ENCODE data around the gene CHST14. TPM values are rescaled to one million over a fixed set of nuclear protein-coding genes. Genes with fewer than 3 reads are reported as not detected.

CHST14 gene
- total RNA-seq, 1 experiment from 2014 or later: 11.5 TPM

DNA sequence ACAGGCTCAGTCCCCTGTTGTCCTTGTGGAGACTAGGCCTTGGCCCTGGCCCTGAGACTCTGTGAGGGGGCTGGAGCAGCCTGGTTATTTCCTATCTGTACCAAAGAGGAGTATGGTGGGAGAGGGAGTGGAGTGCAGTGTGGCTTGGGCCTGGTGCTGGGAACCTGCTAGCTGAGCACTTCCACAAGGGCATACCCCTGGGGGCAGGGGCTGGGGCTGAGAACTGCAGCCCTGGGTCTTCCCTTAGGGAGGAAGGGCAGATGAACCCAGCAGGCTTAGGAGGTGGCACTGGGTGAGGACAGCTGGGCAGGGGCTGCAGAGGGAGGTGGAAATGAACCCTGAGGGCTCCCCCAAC is 3.5 kb upstream of the CHST14 start:
- Mint-ChIP-seq H3K4me3 (ENCODE audit: low read depth, unreplicated experiment) (no peak overlapping the region), H3K4me1 (ENCODE audit: low read depth, unreplicated experiment) (no peaks in the 10 kb centered on the region), H3K9me3 (ENCODE audit: low read depth, unreplicated experiment) (no peaks in the 10 kb centered on the region), H3K27me3 (ENCODE audit: unreplicated experiment) (no peaks in the 10 kb centered on the region), H3K27ac (ENCODE audit: unreplicated experiment) (no peak overlapping the region), H3K36me3 (ENCODE audit: insufficient read depth, unreplicated experiment) (peaks cover 5% of the 10 kb centered on the region)
- intact Hi-C loops (cut with micrococcal nuclease; ENCODE audit: unreplicated experiment): no loop called here
- DNase-seq: no peak
- CTCF ChIA-PET: no interaction called here
- no peak for TF ChIP-seq CTCF (IDR thresholded peaks at IDR 0.05; ENCODE audit: unreplicated experiment)
- BruUV-seq (replicated peaks): no TSS peak

GRCh38 chr15:40468898-40469331 is 1.9 kb upstream of the CHST14 start:
- H3K27me3 Mint-ChIP-seq (ENCODE audit: unreplicated experiment): no peaks in the 10 kb centered on the region
- no TSS peak for BruUV-seq (replicated peaks)
- no peak overlapping the region for H3K27ac Mint-ChIP-seq (ENCODE audit: unreplicated experiment)
- H3K9me3 Mint-ChIP-seq (ENCODE audit: low read depth, unreplicated experiment): no peaks in the 10 kb centered on the region
- no peaks in the 10 kb centered on the region for H3K36me3 Mint-ChIP-seq (ENCODE audit: insufficient read depth, unreplicated experiment)
- intact Hi-C loops (cut with micrococcal nuclease; ENCODE audit: unreplicated experiment): no loop called here
- CTCF ChIA-PET: no interaction called here
- no peak overlapping the region for H3K4me3 Mint-ChIP-seq (ENCODE audit: low read depth, unreplicated experiment)
- no peak for DNase-seq
- no peak for TF ChIP-seq CTCF (IDR thresholded peaks at IDR 0.05; ENCODE audit: unreplicated experiment)
- no peaks in the 10 kb centered on the region for H3K4me1 Mint-ChIP-seq (ENCODE audit: low read depth, unreplicated experiment)

DNA sequence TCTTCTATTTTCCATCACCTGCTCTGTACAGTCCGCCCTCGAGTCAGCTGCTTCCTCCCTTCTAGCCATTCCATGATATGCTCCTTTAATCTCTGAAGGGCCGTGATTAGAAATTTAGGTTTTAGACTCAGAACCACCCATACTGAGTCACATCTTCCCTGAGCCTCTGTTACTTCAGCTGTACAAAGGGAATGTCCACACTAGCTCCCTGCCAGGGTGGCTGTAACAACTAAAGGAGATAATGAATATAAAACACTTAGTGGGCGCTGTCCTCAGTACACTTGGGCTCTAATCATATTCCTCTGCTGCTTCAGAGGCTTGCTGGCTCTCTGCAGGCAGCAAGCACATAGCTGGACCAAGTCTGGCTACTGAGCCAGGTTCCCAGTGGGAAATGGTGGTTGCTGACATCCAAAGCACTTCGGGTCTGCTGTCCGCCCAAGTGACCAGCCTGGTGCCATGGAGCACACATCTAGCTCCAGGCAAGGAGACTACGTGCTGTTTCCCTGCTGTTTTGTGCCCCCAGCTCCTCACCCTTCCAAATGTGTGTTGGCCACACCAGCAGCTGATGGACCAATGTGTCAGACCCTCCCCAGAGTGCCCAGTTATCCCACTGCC is 901 bp upstream of the CHST14 start:
- Mint-ChIP-seq H3K27me3 (ENCODE audit: unreplicated experiment) (peaks cover 7% of the 10 kb centered on the region), H3K36me3 (ENCODE audit: insufficient read depth, unreplicated experiment) (no peaks in the 10 kb centered on the region), H3K4me3 (ENCODE audit: low read depth, unreplicated experiment) (no peak overlapping the region), H3K4me1 (ENCODE audit: low read depth, unreplicated experiment) (no peaks in the 10 kb centered on the region), H3K27ac (ENCODE audit: unreplicated experiment) (no peak overlapping the region), H3K9me3 (ENCODE audit: low read depth, unreplicated experiment) (no peaks in the 10 kb centered on the region)
- intact Hi-C loops (cut with micrococcal nuclease; ENCODE audit: unreplicated experiment): no loop called here
- no peak for TF ChIP-seq CTCF (IDR thresholded peaks at IDR 0.05; ENCODE audit: unreplicated experiment)
- no TSS peak for BruUV-seq (replicated peaks)
- CTCF ChIA-PET: no interaction called here
- DNase-seq: no peak

DNA sequence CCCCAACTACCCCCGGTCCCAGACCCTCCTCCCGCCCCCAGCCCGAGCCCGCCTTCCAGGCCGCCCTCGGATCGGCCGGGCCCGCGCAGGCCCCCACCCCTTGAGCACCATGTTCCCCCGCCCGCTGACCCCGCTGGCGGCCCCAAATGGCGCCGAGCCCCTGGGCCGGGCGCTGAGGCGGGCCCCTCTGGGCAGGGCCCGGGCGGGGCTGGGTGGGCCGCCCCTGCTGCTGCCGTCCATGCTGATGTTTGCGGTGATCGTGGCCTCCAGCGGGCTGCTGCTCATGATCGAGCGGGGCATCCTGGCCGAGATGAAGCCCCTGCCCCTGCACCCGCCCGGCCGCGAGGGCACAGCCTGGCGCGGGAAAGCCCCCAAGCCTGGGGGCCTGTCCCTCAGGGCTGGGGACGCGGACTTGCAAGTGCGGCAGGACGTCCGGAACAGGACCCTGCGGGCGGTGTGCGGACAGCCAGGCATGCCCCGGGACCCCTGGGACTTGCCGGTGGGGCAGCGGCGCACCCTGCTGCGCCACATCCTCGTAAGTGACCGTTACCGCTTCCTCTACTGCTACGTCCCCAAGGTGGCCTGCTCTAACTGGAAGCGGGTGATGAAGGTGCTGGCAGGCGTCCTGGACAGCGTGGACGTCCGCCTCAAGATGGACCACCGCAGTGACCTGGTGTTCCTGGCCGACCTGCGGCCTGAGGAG is 472 bp downstream of the CHST14 start:
- no peak for TF ChIP-seq CTCF (IDR thresholded peaks at IDR 0.05; ENCODE audit: unreplicated experiment)
- Mint-ChIP-seq H3K27ac (ENCODE audit: unreplicated experiment) (no peak overlapping the region), H3K4me1 (ENCODE audit: low read depth, unreplicated experiment) (no peaks in the 10 kb centered on the region), H3K27me3 (ENCODE audit: unreplicated experiment) (peaks cover 13% of the 10 kb centered on the region), H3K36me3 (ENCODE audit: insufficient read depth, unreplicated experiment) (no peaks in the 10 kb centered on the region), H3K4me3 (ENCODE audit: low read depth, unreplicated experiment) (peak overlapping the region; percentile 67), H3K9me3 (ENCODE audit: low read depth, unreplicated experiment) (no peaks in the 10 kb centered on the region)
- BruUV-seq (replicated peaks): no TSS peak
- peak; percentile 1 for DNase-seq
- CTCF ChIA-PET: no interaction called here
- intact Hi-C loops (cut with micrococcal nuclease; ENCODE audit: unreplicated experiment): no loop called here
